CD1c-positive myeloid dendritic cell (primary cell): ENCODE results near the gene SEPTIN10.
A peak's percentile ranks its signal among the peaks of the same experiment; 100 is the strongest.

Source experiments
- DNase-seq: peaks from one replicate; pipeline ENCODE4 v3.0.0-alpha.2; 2016; ENCODE audit errors: extremely low spot score

Gene SEPTIN10

DNA sequence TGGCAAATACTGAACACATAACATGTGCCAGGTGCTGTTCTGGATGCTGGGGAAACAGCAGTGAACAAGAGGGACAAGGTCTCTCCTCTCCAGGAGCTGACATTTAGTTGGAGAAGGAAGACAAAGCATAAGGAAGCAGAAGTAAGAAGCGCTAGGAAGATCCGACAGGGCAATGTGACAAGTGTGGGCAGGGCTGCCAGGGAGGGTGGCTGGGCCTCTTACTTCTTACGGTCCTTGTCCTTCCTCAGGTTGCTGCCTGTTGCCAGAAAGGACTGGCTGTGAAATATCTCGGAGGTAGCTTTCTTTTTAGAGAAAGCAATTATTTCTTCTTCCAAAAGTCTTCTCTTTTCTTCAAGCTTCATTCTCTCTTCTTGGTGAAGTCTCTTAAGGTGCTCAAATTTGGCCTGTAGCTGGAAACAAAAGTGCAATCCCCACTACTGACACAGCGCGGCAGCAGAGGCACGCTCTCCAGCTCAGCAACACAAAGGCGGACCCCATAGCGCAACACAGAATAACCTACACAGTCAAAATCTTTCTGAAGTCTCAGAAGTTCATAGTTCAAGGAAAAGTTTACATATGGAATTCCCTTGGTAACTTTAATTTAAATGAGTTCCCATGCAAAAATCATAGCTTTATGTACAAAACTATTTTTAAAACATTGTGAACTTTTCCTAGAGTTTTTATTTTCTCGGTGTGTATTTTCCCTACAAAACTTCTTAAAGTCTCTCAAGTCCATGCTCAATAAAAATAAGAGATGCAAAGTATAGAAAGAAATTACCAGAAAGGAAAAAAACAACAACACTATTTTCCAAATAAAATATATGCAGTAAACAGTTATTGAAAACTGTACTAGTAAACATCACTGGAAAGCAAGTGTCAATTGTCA is 67.7 kb downstream of the SEPTIN10 start:
- DNase-seq = peak; percentile 64

DNA sequence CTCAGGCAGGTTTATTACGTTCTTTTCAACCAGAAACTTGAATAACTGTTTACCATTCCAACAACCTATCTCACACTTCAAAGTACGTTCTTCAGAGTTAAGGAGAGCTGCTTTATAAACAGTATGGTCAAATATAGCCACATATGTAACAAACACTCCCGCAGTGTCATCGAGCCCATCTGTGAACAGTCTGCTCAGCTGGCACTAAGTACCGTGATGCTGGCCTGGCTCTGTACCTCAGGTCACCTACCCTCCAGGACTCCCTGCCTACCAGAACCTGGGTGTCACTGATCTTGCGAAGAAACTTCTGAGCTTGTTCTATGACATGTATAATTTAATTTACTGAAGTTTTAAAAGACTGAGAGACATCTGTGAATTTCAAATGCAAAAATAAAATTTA is 71.4 kb downstream of the SEPTIN10 start:
- DNase-seq = no peak

DNA sequence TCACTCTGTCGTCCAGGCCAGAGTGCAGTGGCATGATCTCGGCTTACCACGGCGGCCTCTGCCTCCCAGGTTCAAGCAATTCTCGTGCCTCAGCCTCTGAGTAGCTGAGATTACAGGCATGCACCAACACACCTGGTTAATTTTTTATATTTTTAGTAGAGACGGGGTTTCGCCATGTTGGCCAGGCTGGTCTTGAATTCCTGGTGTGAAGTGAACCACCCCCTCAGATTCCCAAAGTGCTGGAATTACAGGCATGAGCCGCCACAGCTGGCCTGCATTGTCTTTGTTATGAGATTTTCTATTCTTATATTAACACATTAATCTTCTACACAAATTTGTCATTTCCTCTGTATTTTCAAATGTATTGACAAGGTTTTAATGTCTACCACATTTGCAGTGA is 75.2 kb downstream of the SEPTIN10 start:
- no peak for DNase-seq

DNA sequence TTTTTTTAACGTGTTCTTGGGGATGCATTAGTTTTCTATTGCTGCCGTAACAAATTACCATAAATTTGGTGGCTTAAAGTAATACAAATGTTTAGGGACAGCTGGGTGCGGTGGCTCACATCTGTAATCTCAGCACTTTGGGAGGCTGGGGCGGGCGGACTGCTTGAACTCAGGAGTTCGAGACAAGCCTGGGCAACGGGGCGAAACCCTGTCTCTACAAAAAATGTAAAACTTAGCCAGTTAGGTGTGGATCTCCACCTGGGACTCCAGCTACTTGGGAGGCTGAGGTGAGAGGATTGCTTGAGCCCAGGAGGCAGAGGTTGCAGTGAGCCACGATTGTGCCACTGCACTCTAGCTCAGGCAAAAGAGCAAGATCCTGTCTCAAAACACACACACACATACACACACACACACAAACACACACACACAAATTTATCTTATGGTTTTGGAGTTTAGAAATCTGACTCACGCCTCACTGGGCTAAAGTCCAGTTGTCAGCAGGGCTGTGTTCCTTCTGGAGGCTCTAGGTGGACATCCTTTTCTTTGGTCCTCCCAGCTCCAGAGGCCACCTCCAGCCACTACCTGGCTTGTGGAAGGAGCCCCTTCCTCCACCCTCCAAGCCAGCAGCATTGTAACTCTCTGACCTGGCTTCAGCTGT is 76.1 kb downstream of the SEPTIN10 start:
- DNase-seq = no peak

DNA sequence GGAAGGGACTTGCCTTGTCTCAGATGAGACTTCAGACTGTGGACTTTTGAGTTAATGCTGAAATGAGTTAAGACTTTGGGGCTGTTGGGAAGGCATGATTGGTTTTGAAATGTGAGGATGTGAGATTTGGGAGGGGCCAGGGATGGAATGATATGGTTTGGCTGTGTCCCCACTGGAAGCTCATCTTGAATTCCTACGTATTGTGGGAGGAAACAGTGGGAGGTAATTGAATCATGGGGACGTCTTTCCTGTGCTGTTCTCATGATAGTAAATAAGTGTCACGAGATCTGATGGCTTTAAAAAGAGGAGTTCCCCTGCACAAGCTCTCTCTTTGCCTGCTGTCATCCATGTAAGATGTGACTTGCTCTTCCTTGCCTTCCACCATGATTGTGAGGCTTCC is 77.2 kb downstream of the SEPTIN10 start:
- peak; percentile 6 for DNase-seq

DNA sequence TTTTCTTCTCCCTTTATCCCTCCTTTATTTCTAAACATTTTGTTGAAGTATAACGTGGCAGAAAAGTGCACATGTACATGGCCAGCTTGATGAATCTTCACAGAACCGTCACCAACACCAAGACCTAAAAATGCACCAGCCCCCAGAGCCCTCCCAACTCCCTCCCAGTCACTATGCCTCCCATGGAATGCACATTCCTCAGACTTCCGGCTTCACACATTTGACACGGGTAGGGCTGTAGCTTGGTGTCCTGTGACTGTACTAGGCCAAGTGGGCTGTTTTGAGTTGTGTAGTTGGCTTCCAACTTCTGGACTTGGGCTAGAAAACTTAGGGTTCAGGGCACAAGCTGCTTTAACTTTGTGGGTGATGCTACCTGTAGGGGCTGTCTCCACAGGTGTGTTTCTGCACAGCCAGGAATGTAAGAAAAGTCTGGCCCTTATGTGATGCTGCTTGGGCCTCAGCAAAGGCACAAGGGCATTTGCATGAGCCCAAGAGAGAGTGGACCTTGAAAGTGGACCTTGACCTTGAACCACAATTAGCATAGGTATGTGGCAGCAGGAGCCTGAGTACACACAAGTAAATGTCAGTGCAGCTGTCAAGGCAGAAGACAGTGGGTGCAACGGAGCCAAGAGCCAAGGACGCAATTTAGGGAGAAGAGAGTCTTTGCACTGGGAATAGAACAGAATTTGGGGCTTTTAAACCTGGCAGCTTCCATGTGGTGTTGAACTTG is 78.4 kb downstream of the SEPTIN10 start:
- no peak for DNase-seq

DNA sequence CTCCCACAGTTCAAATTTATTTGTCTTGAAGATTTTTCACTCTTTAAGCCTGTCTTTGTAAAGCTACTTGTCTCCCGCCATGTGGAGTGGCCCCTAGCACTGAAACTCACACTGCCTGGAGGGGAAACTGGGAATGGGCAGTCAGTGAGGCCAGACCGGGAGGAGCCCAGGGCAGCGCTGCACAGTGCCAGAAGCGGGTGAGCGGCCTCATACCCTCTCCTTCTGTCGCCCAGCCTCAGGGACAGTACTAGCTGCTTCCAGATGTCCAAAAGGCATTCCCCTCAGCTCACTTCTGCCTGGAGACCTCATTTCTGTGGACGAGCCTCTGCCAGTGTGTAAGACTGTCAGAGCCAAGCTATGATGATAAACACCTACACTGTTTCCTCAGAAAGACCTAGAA is 79.9 kb downstream of the SEPTIN10 start:
- DNase-seq = no peak

DNA sequence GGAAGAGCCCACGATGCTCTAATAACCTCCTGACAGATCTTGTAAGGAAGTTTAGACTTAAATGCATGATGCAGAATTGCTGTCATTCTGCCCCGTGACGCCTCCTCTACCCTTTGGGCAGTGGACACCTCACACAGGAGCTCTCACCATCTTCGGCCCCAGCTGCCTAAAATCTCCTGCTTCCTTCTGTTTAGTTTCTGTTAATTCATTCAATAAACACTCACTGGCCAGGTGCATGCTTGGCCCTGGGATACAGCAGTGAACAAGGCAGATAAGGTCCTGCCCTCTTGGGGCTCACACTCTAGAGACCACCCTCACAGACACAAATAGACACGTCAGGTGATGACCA is 81.1 kb downstream of the SEPTIN10 start:
- no peak for DNase-seq

DNA sequence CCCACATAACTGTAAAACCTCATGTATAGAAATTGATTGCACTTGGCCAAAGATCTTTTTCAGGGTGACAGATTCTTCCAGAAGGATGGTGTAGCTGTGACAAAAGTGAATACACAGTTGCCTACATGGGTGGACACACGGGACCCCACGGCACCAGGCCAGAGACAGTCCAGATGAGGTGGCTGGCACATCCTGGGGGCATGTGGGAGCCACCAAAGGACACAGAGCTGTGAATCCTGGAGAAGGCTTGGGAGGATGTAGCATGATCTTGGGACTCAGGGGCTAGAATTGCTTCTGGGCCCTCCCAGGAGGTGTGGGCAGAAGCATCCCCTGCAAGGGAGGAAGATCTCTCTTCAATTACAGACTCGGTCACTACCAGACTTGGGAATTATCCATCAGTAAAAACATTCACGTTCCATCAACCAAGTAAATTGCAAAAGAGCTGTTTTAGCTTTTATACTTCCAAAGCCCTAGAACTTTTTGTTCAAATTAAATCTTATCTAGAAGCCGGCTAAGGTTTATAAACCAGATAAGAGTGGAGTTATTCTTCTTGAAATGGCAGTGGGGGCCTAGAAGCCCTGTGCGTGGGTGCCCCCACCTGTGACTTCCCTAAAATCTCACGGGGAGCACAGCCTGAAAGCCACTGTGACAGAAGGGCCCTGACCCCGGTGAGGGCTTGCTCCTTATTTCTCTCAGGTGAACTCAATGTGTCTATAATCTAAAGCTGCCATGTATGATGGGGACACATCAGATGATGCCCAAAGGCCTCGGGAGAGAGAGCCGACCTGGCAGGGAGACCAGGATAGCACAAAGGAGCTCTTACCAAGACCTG is 81.7 kb downstream of the SEPTIN10 start:
- DNase-seq = no peak

DNA sequence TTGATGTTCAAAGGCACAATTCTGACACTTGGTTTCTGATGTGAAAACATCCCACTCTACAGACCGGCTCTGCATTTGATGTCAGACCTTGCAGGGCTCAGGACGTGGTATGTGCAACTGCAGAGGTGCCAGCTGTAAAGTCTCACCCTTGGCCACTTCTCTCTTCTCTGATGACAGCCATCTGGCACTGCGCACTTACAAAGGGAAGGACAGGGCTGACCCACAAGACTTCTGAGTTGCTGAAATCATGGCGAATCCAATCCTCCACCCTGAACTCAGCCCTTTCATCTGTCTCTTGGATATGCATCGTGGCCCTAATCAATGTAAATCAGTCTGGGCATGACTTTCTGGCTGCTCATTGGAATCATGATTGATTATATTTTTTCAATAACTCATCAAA is 82.5 kb downstream of the SEPTIN10 start:
- no peak for DNase-seq

DNA sequence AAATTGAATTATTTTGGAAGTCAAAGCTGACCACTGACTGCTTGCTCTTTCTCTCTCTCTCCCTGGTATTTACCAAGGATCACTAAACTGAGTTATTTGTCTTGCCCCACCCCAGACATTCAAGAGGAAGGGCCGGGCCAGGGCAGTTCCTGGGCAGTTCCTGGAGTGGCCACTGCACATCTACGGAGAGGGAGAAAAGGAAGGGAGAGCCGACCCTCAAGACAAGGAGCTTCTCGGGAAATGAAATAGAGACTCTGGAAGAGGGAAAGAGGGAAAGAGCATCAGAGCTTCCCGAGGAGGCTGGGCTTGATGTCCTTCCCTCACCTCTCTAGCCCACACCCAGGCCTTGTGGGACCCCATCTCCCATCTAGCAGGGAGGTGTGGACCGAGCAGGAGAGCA is 83.1 kb downstream of the SEPTIN10 start:
- no peak for DNase-seq

DNA sequence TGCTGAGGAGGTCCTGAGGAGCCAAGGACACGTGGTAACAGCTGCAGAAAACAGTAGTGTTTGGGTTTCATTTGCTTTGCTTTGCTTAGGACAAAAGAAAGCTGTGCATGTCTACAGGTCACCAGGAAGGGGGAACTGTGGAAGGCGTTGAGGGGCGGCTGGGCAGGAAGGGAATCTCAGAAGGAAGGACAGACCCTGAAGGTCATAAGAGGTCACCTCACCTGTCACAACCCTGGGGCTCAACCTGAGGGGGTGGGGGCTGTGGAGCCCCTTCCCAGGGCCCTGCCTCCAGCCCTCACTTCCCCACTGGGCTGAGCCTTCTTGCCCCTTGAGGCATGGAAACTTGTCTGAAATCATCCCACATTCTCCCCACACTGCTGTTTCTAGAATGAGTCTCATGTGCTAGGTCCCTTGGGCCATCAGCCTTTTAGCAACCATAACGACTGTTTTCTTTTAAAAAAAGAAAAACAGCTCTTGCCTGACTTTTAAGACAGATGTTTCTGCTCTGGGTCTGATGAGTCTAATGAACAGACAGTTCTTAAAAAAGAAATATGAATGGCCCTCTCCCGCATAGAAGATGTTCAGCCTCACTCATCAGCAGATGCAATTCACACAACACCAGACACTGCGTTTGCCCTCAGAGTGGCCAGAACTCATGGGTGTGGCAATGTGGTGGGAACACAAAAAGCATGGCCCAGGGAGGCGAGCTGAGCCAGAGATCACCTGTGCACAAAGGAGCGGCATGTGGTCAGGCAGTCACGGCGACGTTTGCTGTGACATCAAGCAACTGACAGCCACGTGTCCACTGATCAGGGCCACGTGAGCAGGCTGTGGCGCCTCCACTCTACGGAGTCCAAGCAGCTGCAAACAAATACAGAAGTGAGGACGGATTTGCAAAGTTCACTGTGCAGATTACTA is 84.0 kb downstream of the SEPTIN10 start:
- no peak for DNase-seq

DNA sequence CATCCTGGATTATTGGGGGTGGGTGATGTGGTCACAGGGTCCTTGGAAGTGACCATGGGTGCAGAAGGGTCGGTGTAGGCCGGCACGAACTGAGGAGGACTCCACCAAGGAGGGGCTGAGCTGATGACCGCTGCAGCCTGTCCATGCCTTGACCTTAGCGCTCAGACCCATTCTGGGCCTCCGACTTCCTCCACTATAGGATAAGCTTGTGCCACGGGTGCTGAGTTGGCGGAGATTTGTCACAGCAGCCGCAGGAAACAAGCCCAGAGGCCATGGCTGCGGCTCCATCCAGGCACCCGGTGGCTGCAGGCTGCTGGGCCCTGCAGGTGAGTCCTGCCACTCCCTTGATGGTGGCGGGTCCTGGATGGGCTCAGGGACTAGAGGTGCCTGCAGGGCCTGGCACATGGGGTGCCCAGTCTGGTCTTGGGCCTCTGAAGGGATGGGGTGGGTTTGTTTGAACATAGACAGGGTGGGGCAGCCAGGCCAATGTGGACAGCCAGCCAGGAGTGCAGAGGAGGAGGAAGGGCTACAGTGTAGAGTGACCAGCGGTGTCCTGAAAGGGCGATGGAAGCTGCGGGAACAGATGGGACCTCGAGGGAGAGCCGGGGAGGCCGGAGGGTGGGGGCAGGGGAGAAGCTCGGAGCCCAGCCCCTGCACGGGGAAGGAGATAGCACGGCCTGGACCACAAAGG is 84.8 kb downstream of the SEPTIN10 start:
- no peak for DNase-seq

DNA sequence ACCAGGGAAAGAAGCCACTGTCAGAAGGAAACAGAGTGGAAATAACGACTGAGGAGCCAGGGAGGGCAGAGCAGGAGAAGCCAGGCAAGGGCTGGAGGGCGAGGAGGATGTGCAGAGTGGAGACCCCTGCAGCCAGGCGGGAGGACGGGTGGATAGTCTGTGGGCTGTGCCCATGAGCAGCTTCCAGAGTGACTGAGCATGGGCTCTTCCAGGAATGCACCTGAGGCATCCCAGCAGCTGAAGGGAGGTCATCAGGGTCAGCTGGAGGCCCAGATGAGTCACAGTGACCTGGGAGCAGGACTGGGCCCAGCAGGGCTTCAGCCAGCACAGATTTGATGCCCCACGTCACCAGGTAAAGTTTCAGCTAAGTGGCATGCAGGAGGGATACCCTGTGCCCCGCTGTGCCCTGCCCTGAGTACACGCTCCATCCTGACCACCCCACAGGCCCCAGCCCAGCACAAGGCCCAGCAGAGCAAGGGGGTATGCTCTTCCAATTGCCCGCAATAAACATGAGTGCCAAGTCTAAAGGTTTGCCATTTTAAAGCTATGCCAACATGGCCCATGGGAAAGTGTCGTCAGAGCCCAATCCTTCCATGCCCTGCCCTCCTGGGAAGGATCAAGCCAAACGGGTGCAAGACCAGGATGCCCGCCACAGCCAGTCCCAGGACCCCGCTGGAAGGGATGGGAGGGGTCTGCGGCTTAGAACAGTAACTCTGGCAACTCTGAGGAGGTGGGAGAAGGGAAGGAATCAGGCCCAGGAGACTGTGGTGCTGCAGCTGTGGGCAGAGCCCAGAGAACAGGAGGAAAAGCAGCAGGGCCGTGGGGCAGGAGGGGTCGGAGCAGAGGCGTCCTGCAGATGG is 85.7 kb downstream of the SEPTIN10 start:
- no peak for DNase-seq

DNA sequence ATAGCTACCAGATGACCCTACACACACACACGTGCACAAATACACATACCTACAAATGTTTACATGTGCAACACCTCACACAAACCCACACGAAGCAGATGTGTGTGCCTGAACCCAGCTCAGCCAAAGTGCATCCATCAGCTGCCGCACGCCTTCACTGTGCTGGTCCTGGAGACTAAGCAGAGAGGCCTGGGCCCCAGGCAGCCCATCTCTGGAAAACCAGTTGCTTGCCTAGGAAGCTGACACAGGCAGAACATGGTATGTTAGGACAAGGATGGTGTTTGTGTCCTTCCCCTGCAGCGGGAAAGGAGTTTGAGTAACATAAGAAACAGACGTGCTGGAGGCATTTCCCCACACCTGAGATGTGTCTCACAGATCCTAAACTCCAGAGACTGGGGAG is 86.7 kb downstream of the SEPTIN10 start:
- DNase-seq = no peak

DNA sequence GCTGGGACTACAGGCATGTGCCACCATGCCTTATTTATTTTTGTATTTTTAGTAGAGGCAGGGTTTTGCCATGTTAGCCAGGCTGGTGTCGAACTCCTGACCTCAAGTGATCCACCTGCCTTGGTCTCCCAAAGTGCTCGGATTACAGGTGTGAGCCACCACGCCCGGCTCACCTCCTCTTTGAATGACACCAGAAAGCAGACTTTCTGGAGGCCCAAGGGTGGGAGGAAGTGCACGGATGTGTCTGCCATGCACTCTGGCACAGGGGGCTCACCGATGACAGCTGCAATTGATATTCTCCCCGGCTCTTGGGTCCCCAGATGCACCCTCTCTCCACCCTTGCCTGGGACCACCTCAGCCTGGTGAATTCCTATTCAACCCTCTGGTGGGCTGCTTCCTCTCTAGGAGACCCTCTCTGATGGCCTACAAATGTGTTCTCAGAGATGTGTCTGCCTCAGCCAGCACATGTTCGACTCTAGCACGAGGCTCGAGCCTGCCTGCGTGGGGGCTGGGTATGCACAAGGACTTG is 87.3 kb downstream of the SEPTIN10 start:
- no peak for DNase-seq

DNA sequence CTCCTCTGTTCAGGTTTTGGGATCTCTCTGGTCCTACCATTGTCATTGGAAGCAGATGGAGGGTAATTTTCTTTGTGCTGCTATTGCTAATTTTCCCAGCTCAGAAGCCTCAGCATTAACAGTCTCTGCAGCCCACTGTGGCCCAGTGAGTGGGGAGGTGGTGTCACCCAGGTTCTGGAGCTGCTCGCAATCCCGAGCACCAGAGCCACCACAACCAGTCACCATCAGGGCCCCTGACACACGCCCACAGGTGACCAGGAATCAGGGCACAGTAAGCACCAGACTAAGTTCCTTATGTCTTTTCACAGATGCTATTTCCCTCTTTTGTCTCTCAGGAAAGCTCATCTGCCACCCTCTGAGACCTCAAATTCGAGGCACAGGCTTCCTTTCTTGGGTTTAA is 87.9 kb downstream of the SEPTIN10 start:
- DNase-seq = no peak

DNA sequence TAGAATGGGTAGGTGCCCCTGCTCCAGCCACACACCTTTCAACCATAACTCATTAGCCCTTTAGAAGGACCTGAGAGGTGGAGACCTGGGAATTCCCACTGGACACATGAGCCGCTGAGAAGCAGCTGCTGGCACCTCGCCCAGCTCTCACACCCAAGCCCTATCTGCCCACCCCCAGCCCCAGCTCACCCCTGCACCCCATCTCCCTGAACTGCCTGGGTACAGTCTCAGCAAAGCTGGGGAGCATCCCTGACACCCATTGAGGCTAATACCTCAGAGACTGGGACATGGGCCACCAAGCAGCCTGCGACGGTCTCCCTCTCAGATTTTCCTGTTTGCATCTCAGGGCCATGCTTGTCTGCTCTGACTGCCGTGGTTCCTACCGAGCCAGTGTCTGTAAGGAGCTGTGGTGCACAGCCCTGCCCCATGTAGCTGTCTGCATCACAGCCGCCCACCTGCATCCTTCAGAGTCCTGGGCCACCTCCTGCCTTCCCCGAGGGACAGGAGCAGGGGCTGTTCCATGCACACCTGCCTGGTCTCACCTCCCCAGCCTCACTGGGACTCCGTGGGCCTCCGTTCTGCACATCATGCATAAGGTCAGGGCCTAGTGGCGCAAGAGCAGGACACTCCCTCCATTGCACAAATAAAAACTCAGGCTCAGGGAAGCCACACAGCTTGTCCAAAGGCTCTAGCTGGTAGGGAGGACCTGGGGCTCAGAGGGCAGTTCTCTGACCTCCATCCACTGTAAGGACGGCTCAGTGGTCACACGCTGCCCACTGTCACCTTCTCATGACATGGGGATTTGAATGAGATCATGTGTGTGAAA is 90.0 kb downstream of the SEPTIN10 start:
- no peak for DNase-seq
